MM.1S (cell line): ENCODE results near the gene PDE2A.

Experiments
- DNase-seq: peaks from one replicate; pipeline ENCODE4 v3.0.0-alpha.2; 2015
- H2AFZ ChIP-seq: fragments of 300-600 bp; sonication (generic); 2 replicates; pipeline ENCODE4 v1.6.0; 2016; ENCODE audit warnings: antibody characterized with exemption, low read length
- H3F3A ChIP-seq: fragments of 300-600 bp; sonication (generic); 2 replicates; pipeline ENCODE4 v1.6.1; 2016; ENCODE audit warnings: mild to moderate bottlenecking, antibody characterized with exemption, low read length, moderate library complexity, mixed read lengths; ENCODE audit not compliant: insufficient read depth
- H3K27ac ChIP-seq: fragments of 300-600 bp; sonication (generic); 2 replicates; pipeline ENCODE4 v1.5.1; 2016; ENCODE audit warnings: mild to moderate bottlenecking, low read length
- H3K27me3 ChIP-seq: fragments of 300-600 bp; sonication (generic); replicated peaks from 2 replicates; pipeline ENCODE4 v1.6.0; 2016; ENCODE audit warnings: low read length; ENCODE audit not compliant: insufficient read depth
- H3K36me3 ChIP-seq: fragments of 300-600 bp; sonication (generic); replicated peaks from 2 replicates; pipeline ENCODE4 v1.6.1; 2016; ENCODE audit warnings: mild to moderate bottlenecking, low read length, mixed read lengths; ENCODE audit not compliant: insufficient read depth
- H3K4me1 ChIP-seq: fragments of 300-600 bp; sonication (generic); 2 replicates; pipeline ENCODE4 v1.6.1; 2016; ENCODE audit warnings: low read length, mixed read lengths
- H3K4me2 ChIP-seq: fragments of 300-600 bp; sonication (generic); 2 replicates; pipeline ENCODE4 v1.6.0; 2016; ENCODE audit warnings: low read depth, low read length
- H3K4me3 ChIP-seq: fragments of 300-600 bp; sonication (generic); 2 replicates; pipeline ENCODE4 v1.5.1; 2016; ENCODE audit warnings: low read length, mixed read lengths
- H3K79me2 ChIP-seq: fragments of 300-600 bp; sonication (generic); 2 replicates; pipeline ENCODE4 v1.6.1; 2016; ENCODE audit warnings: mixed run types, low read length, mixed read lengths
- H3K9ac ChIP-seq: fragments of 300-600 bp; sonication (generic); 2 replicates; pipeline ENCODE4 v1.6.1; 2016; ENCODE audit warnings: low read length, mixed read lengths
- H3K9me2 ChIP-seq: fragments of 300-600 bp; sonication (generic); replicated peaks from 2 replicates; pipeline ENCODE4 v1.6.1; 2016; ENCODE audit warnings: mild to moderate bottlenecking, low read length, mixed read lengths; ENCODE audit not compliant: insufficient read depth
- H3K9me3 ChIP-seq: fragments of 300-600 bp; sonication (generic); replicated peaks from 2 replicates; pipeline ENCODE4 v1.6.1; 2016; ENCODE audit warnings: mild to moderate bottlenecking, low read length, mixed read lengths; ENCODE audit not compliant: insufficient read depth
- H4K20me1 ChIP-seq: fragments of 300-600 bp; sonication (generic); 2 replicates; pipeline ENCODE4 v1.6.1; 2016; ENCODE audit warnings: mild to moderate bottlenecking, low read length, moderate library complexity, mixed read lengths; ENCODE audit not compliant: insufficient read depth
- CTCF ChIP-seq: fragments of 300-600 bp; sonication (generic); IDR thresholded peaks from 2 replicates; pipeline ENCODE4 v1.5.1; 2016; ENCODE audit warnings: antibody characterized with exemption, low read length, mixed read lengths
- EZH2 ChIP-seq: fragments of 300-600 bp; sonication (generic); optimal IDR thresholded peaks from 2 replicates; pipeline ENCODE3; 2017; ENCODE audit warnings: low read depth, mild to moderate bottlenecking, antibody characterized with exemption, low read length, mixed read lengths
- EZH2phosphoT487 ChIP-seq: fragments of 300-600 bp; sonication (generic); IDR thresholded peaks from 2 replicates; pipeline ENCODE4 v1.6.1; 2018; ENCODE audit warnings: antibody characterized with exemption, low read length

PDE2A gene

GRCh38 chr11:72703267-72704008 lies 29.2 kb upstream of the PDE2A start:
- TF ChIP-seq CTCF: no peak
- TF ChIP-seq EZH2phosphoT487: no peak
- no peak for TF ChIP-seq EZH2
- H3K27me3 ChIP-seq: no peaks in the 10 kb centered on the region
- no peak for DNase-seq
- H3K4me3 ChIP-seq: no peak overlapping the region
- no peak overlapping the region for H3K9ac ChIP-seq
- H3K79me2 ChIP-seq: no peaks in the 10 kb centered on the region
- H3K36me3 ChIP-seq: no peaks in the 10 kb centered on the region
- H3K9me2 ChIP-seq: no peaks in the 10 kb centered on the region
- H3F3A ChIP-seq: no peaks in the 10 kb centered on the region
- H2AFZ ChIP-seq: no peak overlapping the region
- H4K20me1 ChIP-seq: no peaks in the 10 kb centered on the region
- no peaks in the 10 kb centered on the region for H3K4me1 ChIP-seq
- H3K4me2 ChIP-seq: no peak overlapping the region
- no peaks in the 10 kb centered on the region for H3K9me3 ChIP-seq
- H3K27ac ChIP-seq: no peak overlapping the region

GRCh38 chr11:72702577-72703241 lies 28.5 kb upstream of the PDE2A start:
- no peak overlapping the region for H3K27ac ChIP-seq
- H3K4me3 ChIP-seq: no peak overlapping the region
- no peaks in the 10 kb centered on the region for H3K79me2 ChIP-seq
- no peak overlapping the region for H2AFZ ChIP-seq
- H3F3A ChIP-seq: no peaks in the 10 kb centered on the region
- no peak overlapping the region for H3K9ac ChIP-seq
- no peaks in the 10 kb centered on the region for H3K36me3 ChIP-seq
- no peaks in the 10 kb centered on the region for H4K20me1 ChIP-seq
- TF ChIP-seq EZH2 (no peak), CTCF (no peak), EZH2phosphoT487 (no peak)
- H3K4me2 ChIP-seq: no peak overlapping the region
- H3K9me2 ChIP-seq: no peaks in the 10 kb centered on the region
- no peaks in the 10 kb centered on the region for H3K27me3 ChIP-seq
- H3K9me3 ChIP-seq: no peaks in the 10 kb centered on the region
- H3K4me1 ChIP-seq: no peaks in the 10 kb centered on the region
- DNase-seq: no peak

- Histone ChIP-seq H3K36me3 (no peaks in the 10 kb centered on the region), H3K4me2 (no peak overlapping the region), H3K4me3 (no peak overlapping the region), H4K20me1 (no peaks in the 10 kb centered on the region), H3K27ac (no peak overlapping the region), H3K9me3 (no peaks in the 10 kb centered on the region), H3K79me2 (no peaks in the 10 kb centered on the region), H3K27me3 (no peaks in the 10 kb centered on the region), H3K4me1 (no peaks in the 10 kb centered on the region), H3K9me2 (no peaks in the 10 kb centered on the region), H3K9ac (no peak overlapping the region), H3F3A (no peaks in the 10 kb centered on the region), H2AFZ (no peak overlapping the region)
- no peak for DNase-seq
- TF ChIP-seq CTCF: no peak
- TF ChIP-seq EZH2phosphoT487: no peak
- TF ChIP-seq EZH2: no peak
These were observed 27.9 kb upstream of the PDE2A start for GRCh38 chr11:72702096-72702495.
